Naive thymus-derived CD8-positive, alpha-beta T cell (primary cell): ENCODE data around the gene SLC39A3. TPM values are rescaled to one million over a fixed set of nuclear protein-coding genes. Genes with fewer than 3 reads are reported as not detected.
A peak's percentile ranks its signal among the peaks of the same experiment; 100 is the strongest.

ENCODE experiments used
- ATAC-seq, 2 donors: fragments of 150-1000 bp; cut with Tn5 transposase in 1 of 2; sonication (Bioruptor Pico), chemical (Tn5 transposase) in 1 of 2; 1 replicate in 1 of 2; 2 replicates in 1 of 2; pipeline ENCODE4 v1.10.0; 2021; ENCODE audit warnings: mild to moderate bottlenecking in 2 of 2, moderate library complexity in 2 of 2
- POLR2A ChIA-PET: fragments of 350-600 bp; sonication (Branson Sonifier 250); formaldehyde crosslinking; loops from one replicate; lab custom pipeline; 2021; ENCODE audit warnings: antibody characterized with exemption; lab: Charles Lee
- DNase-seq, 10 donors: peaks; one replicate each; pipeline versions ENCODE4 v3.0.0 to v3.0.0-alpha.2; 2020 to 2022
- H3K27ac Mint-ChIP-seq, 10 donors: one replicate each; pipeline ENCODE4 v1.8.0; 2020 to 2022; ENCODE audit warnings: mild to moderate bottlenecking in 10 of 10, mixed read lengths in 10 of 10, moderate library complexity in 4 of 10, inconsistent platforms in 1 of 10
- H3K27me3 Mint-ChIP-seq, 5 donors: one replicate each; pipeline ENCODE4 v1.8.0; 2021 to 2022; ENCODE audit warnings: mixed read lengths in 5 of 5
- H3K36me3 Mint-ChIP-seq, 3 donors: one replicate each; pipeline ENCODE4 v1.8.0; 2020 to 2022; ENCODE audit warnings: mixed read lengths in 3 of 3, mild to moderate bottlenecking in 2 of 3, inconsistent platforms in 1 of 3
- H3K4me1 Mint-ChIP-seq, 4 donors: one replicate each; pipeline ENCODE4 v1.8.0; 2021 to 2022; ENCODE audit warnings: mixed read lengths in 4 of 4
- H3K4me3 Mint-ChIP-seq, 10 donors: one replicate each; pipeline ENCODE4 v1.8.0; 2020 to 2022; ENCODE audit warnings: mild to moderate bottlenecking in 10 of 10, mixed read lengths in 10 of 10, moderate library complexity in 6 of 10, inconsistent platforms in 1 of 10
- H3K9me3 Mint-ChIP-seq, 9 donors: one replicate each; pipeline ENCODE4 v1.8.0; 2020 to 2022; ENCODE audit warnings: mixed read lengths in 9 of 9, mild to moderate bottlenecking in 3 of 9, inconsistent platforms in 1 of 9, moderate library complexity in 1 of 9
- polyA plus RNA-seq, 3 donors: library from polyadenylated mRNA; unstranded; fragments of 300-500 nt; fragmentation: Illumina TruSeq; gene quantifications; one replicate each; pipeline ENCODE4 v1.2.3, GENCODE V29; 2021
- total RNA-seq, 8 experiments: library from RNA in 2 of 8; stranded (reverse) in 2 of 8; gene quantifications; one replicate each; pipeline ENCODE4 v1.2.3 and lab custom pipeline; 2021 to 2026

The SLC39A3 gene
- total and polyA plus RNA-seq, 5 experiments from 2014 or later = 23.2 to 43.8 (median 41.1) TPM

- no peak for DNase-seq
These were observed 16.1 kb downstream of the SLC39A3 start for GRCh38 chr19:2723747-2724146.

GRCh38 chr19:2723345-2723715, 16.5 kb downstream of the SLC39A3 start:
- H3K4me3 Mint-ChIP-seq = no peak overlapping the region
- peaks cover 6 to 60% (median 17%) of the 10 kb centered on the region in 5 donors for H3K27me3 Mint-ChIP-seq
- H3K27ac Mint-ChIP-seq = no peak overlapping the region
- peaks cover 1 to 25% (median 13%) of the 10 kb centered on the region in 4 donors for H3K4me1 Mint-ChIP-seq
- DNase-seq = no peak
- POLR2A ChIA-PET = interaction anchor here (0.6 kb wide), 1 partner anchor 13 kb away, joined by 3 read pairs; no protein-coding TSS in a partner anchor
- H3K9me3 Mint-ChIP-seq = peaks cover 0 to 2% (median 0%) of the 10 kb centered on the region in 9 donors
- H3K36me3 Mint-ChIP-seq = peaks cover 0 to 6% (median 0%) of the 10 kb centered on the region in 3 donors
- no peak for ATAC-seq

More at GRCh38 chr19:2723747-2724146, 16.1 kb downstream of the SLC39A3 start:
- POLR2A ChIA-PET = no interaction called here
- H3K27me3 Mint-ChIP-seq = peaks cover 6 to 59% (median 17%) of the 10 kb centered on the region in 5 donors
- H3K4me3 Mint-ChIP-seq = no peak overlapping the region
- ATAC-seq = no peak
- H3K4me1 Mint-ChIP-seq = peaks cover 2 to 25% (median 13%) of the 10 kb centered on the region in 4 donors
- H3K27ac Mint-ChIP-seq = no peak overlapping the region
- peaks cover 0 to 2% (median 0%) of the 10 kb centered on the region in 9 donors for H3K9me3 Mint-ChIP-seq
- H3K36me3 Mint-ChIP-seq = peaks cover 0 to 6% (median 0%) of the 10 kb centered on the region in 3 donors

GRCh38 chr19:2722541-2723344, 17.1 kb downstream of the SLC39A3 start:
- Mint-ChIP-seq H3K4me1 (peaks cover 1 to 25% (median 13%) of the 10 kb centered on the region in 4 donors), H3K9me3 (peaks cover 0 to 2% (median 0%) of the 10 kb centered on the region in 9 donors), H3K36me3 (peaks cover 0 to 6% (median 0%) of the 10 kb centered on the region in 3 donors), H3K27me3 (peaks cover 6 to 62% (median 20%) of the 10 kb centered on the region in 5 donors), H3K27ac (no peak overlapping the region), H3K4me3 (peak overlapping the region in 4 of 10 donors; percentile 20 to 67 (median 34))
- POLR2A ChIA-PET = interaction anchor here (0.6 kb wide), 1 partner anchor 12 kb away, joined by 3 read pairs; no protein-coding TSS in a partner anchor
- ATAC-seq = no peak
- DNase-seq = no peak

- ATAC-seq = no peak
- peaks cover 6 to 62% (median 20%) of the 10 kb centered on the region in 5 donors for H3K27me3 Mint-ChIP-seq
- H3K27ac Mint-ChIP-seq = peak overlapping the region in 4 of 10 donors; percentile 17 to 65 (median 56)
These were observed 18.0 kb downstream of the SLC39A3 start for GRCh38 chr19:2721570-2722540.

GRCh38 chr19:2720777-2721569, 18.8 kb downstream of the SLC39A3 start, which contains the start of gene DIRAS1:
Gene DIRAS1, minus strand, starts transcription at chr19:2721372. Its CDS starts 3,566 bp downstream, at chr19:2717806.
- Mint-ChIP-seq H3K4me3 (peak within 1 kb of the TSS; percentile 50 to 75 (median 66)), H3K36me3 (peaks cover 0 to 6% (median 0%) of the 10 kb centered on the region in 3 donors), H3K27ac (peak within 1 kb of the TSS in 4 of 10 donors; percentile 17 to 65 (median 56))

More at GRCh38 chr19:2721570-2722540, 18.0 kb downstream of the SLC39A3 start:
- no peak for DNase-seq
- H3K36me3 Mint-ChIP-seq = peaks cover 0 to 6% (median 0%) of the 10 kb centered on the region in 3 donors
- H3K4me1 Mint-ChIP-seq = peaks cover 0 to 21% (median 11%) of the 10 kb centered on the region in 4 donors
- POLR2A ChIA-PET = no interaction called here
- peak overlapping the region; percentile 47 to 71 (median 58) for H3K4me3 Mint-ChIP-seq
- H3K9me3 Mint-ChIP-seq = peaks cover 0 to 2% (median 0%) of the 10 kb centered on the region in 9 donors

GRCh38 chr19:2719920-2720776, 19.7 kb downstream of the SLC39A3 start:
- Mint-ChIP-seq H3K4me1 (peaks cover 0 to 16% (median 11%) of the 10 kb centered on the region in 4 donors), H3K4me3 (peak overlapping the region; percentile 25 to 78 (median 70)), H3K27ac (peak overlapping the region in 1 of 10 donors; percentile 56), H3K27me3 (peaks cover 9 to 50% (median 18%) of the 10 kb centered on the region in 5 donors), H3K9me3 (peaks cover 0 to 11% (median 3%) of the 10 kb centered on the region in 9 donors), H3K36me3 (peaks cover 0 to 6% (median 0%) of the 10 kb centered on the region in 3 donors)
- DNase-seq (no peak), ATAC-seq (peak in 1 of 2 donors; percentile 33)
- POLR2A ChIA-PET = interaction anchor here (0.6 kb wide), 2 partner anchors 18 to 197 kb away, joined by 4 to 6 read pairs; no protein-coding TSS in a partner anchor

More at GRCh38 chr19:2720777-2721569, 18.8 kb downstream of the SLC39A3 start, which contains the start of gene DIRAS1:
- H3K9me3 Mint-ChIP-seq = peaks cover 0 to 3% (median under 1%) of the 10 kb centered on the region in 9 donors
- H3K27me3 Mint-ChIP-seq = peaks cover 6 to 57% (median 19%) of the 10 kb centered on the region in 5 donors
- POLR2A ChIA-PET = interaction anchor here (0.6 kb wide), 2 partner anchors 17 to 198 kb away, joined by 4 to 6 read pairs; no protein-coding TSS in a partner anchor
- ATAC-seq (peak; percentile 22 to 30), DNase-seq (no peak)
- H3K4me1 Mint-ChIP-seq = peaks cover 0 to 16% (median 11%) of the 10 kb centered on the region in 4 donors

GRCh38 chr19:2719232-2719735, 20.5 kb downstream of the SLC39A3 start:
- POLR2A ChIA-PET = no interaction called here
- DNase-seq (no peak), ATAC-seq (no peak)
- peak overlapping the region in 4 of 10 donors; percentile 52 to 75 (median 72) for H3K4me3 Mint-ChIP-seq
- H3K9me3 Mint-ChIP-seq = peaks cover 0 to 14% (median 3%) of the 10 kb centered on the region in 9 donors
- H3K27me3 Mint-ChIP-seq = peaks cover 8 to 45% (median 16%) of the 10 kb centered on the region in 5 donors
- no peak overlapping the region for H3K27ac Mint-ChIP-seq
- peaks cover 0 to 16% (median 11%) of the 10 kb centered on the region in 4 donors for H3K4me1 Mint-ChIP-seq
- peaks cover 0 to 6% (median 0%) of the 10 kb centered on the region in 3 donors for H3K36me3 Mint-ChIP-seq

GRCh38 chr19:2717638-2718541, 21.9 kb downstream of the SLC39A3 start:
- POLR2A ChIA-PET = no interaction called here
- Mint-ChIP-seq H3K4me3 (peak overlapping the region in 1 of 10 donors; percentile 38), H3K27me3 (peaks cover 7 to 32% (median 13%) of the 10 kb centered on the region in 5 donors), H3K4me1 (peaks cover 0 to 16% (median 11%) of the 10 kb centered on the region in 4 donors), H3K36me3 (peaks cover 0 to 6% (median 0%) of the 10 kb centered on the region in 3 donors), H3K27ac (peak overlapping the region in 1 of 10 donors; percentile 73), H3K9me3 (peaks cover 0 to 14% (median 3%) of the 10 kb centered on the region in 9 donors)
- ATAC-seq = no peak
- DNase-seq = no peak
